ENCODE measurements around the gene PCDHB14.
"Not testable (repeated sequence)": the region's sequence is repeated elsewhere in the genome, so short reads cannot be mapped to it uniquely, and the experiment has no call there.

Gene PCDHB14

DNA sequence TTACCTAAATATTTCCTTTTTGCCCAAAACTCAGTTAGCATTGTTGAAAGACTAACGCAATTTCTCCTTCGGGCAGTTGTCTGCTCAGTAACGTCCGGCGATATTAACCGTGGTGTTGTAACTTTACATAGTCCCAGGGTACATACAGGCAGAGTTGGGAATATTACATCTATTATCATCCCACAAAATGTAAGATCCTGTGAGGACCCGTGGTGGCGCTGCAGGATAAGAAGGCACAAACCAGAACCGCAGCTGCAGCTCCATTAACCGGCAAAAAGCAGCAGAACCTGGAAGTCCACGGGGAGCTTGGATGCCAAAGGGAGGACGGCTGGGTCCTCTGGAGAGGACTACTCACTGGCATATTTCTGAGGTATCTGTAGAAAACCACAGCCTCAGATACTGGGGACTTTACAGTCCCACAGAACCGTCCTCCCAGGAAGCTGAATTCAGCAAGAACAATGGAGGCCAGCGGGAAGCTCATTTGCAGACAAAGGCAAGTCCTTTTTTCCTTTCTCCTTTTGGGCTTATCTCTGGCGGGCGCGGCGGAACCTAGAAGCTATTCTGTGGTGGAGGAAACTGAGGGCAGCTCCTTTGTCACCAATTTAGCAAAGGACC lies 45.5 kb upstream of the PCDHB14 start, which contains the start of gene PCDHB8:
TSS of gene PCDHB8 (plus strand) at position 214 of the 615 bp plus-strand sequence. CDS start at position 459, 245 bp downstream.
- H3K9me3 ChIP-seq (ENCODE audit: control insufficient read depth, insufficient read depth, low read depth, low read length); H3K36me3 ChIP-seq (ENCODE audit: control insufficient read depth in 2 of 2, insufficient read depth in 1 of 2, low read length in 2 of 2); H3K27ac ChIP-seq (ENCODE audit: extremely low read depth, low read depth, low read length); POLR2A ChIA-PET; H3K4me1 ChIP-seq (ENCODE audit: control insufficient read depth, insufficient read depth, low read length); H3K4me3 ChIP-seq (ENCODE audit: low read depth, low read length): not testable (repeated sequence)
- CTCF ChIA-PET: interaction anchor here (0.9 to 1.8 kb wide), 4 partner anchors 9 to 386 kb away, joined by 3 to 11 read pairs (median 4); partner anchors contain the start of gene PCDHB9
- TF ChIP-seq ZNF654 (tag by site-specific recombination; IDR thresholded peaks at IDR 0.05; ENCODE audit: low read depth): peak; percentile 6; the same call in 1 of the 2 replicates

DNA sequence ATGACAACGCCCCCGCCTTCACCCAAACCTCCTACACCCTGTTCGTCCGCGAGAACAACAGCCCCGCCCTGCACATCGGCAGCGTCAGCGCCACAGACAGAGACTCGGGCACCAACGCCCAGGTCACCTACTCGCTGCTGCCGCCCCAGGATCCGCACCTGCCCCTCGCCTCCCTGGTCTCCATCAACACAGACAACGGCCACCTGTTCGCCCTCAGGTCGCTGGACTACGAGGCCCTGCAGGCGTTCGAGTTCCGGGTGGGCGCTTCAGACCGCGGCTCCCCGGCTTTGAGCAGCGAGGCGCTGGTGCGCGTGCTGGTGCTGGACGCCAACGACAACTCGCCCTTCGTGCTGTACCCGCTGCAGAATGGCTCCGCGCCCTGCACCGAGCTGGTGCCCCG lies 43.8 kb upstream of the PCDHB14 start:
- H3K4me3 ChIP-seq (ENCODE audit: low read depth, low read length); H3K9me3 ChIP-seq (ENCODE audit: control insufficient read depth, insufficient read depth, low read depth, low read length); H3K36me3 ChIP-seq (ENCODE audit: control insufficient read depth in 2 of 2, insufficient read depth in 1 of 2, low read length in 2 of 2); POLR2A ChIA-PET; CTCF ChIA-PET; H3K4me1 ChIP-seq (ENCODE audit: control insufficient read depth, insufficient read depth, low read length); H3K27ac ChIP-seq (ENCODE audit: extremely low read depth, low read depth, low read length): not testable (repeated sequence)

DNA sequence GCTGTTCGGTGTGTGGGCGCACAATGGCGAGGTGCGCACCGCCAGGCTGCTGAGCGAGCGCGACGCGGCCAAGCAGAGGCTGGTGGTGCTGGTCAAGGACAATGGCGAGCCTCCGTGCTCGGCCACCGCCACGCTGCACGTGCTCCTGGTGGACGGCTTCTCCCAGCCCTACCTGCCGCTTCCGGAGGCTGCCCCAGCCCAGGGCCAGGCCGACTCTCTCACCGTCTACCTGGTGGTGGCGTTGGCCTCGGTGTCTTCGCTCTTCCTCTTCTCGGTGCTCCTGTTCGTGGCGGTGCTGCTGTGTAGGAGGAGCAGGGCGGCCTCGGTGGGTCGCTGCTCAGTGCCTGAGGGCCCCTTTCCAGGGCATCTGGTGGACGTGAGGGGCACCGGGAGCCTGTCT lies 43.3 kb upstream of the PCDHB14 start:
- H3K4me3 ChIP-seq (ENCODE audit: low read depth, low read length); H3K27ac ChIP-seq (ENCODE audit: extremely low read depth, low read depth, low read length); H3K9me3 ChIP-seq (ENCODE audit: control insufficient read depth, insufficient read depth, low read depth, low read length); CTCF ChIA-PET; H3K36me3 ChIP-seq (ENCODE audit: control insufficient read depth in 2 of 2, insufficient read depth in 1 of 2, low read length in 2 of 2); POLR2A ChIA-PET; H3K4me1 ChIP-seq (ENCODE audit: control insufficient read depth, insufficient read depth, low read length): not testable (repeated sequence)

DNA sequence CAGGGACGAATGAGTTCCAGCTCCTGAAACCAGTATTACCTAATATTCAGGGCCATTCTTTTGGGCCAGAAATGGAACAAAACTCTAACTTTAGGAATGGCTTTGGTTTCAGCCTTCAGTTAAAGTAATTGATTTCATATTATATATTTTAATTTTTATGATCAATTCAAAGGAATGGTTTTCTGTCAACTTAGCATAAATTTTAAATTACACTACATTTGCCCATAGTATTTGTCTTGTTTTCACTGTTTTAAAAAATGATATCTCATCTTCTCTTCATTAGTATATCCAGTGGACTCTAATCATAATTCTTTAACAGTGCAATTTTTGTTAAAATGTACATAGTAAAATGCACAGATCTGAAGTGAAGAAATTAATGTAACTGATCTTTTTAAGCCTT lies 42.8 kb upstream of the PCDHB14 start:
- POLR2A ChIA-PET: no interaction called here
- H3K9me3 ChIP-seq (ENCODE audit: control insufficient read depth, insufficient read depth, low read depth, low read length): no peaks in the 10 kb centered on the region

DNA sequence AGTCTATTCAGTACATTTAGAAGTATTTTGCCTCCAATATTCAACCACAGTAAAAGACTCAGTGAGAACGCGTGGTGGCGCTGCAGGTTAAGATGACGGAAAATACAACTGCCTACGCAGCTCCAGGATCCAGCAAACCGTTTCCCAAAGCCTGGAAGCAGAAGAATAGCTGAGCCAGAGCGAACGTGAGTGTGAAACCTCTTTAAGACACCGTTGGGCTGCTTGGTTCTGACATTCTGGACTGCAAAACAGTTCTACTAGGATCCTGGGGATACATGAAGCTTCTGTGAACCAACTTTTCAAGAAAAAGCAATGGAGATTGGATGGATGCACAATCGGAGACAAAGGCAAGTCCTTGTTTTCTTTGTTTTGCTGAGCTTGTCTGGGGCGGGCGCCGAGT lies 40.9 kb upstream of the PCDHB14 start, which contains the start of gene PCDHB16:
TSS of gene PCDHB16 (plus strand) at position 140 of the 400 bp plus-strand sequence. CDS start at position 313, 173 bp downstream.
- no peaks in the 10 kb centered on the region for H3K36me3 ChIP-seq (ENCODE audit: control insufficient read depth in 2 of 2, insufficient read depth in 1 of 2, low read length in 2 of 2)
- POLR2A ChIA-PET: no interaction called here
- no peaks in the 10 kb centered on the region for H3K9me3 ChIP-seq (ENCODE audit: control insufficient read depth, insufficient read depth, low read depth, low read length)
- CTCF ChIA-PET: interaction anchor here (0.6 to 3.3 kb wide), 17 partner anchors 9 to 376 kb away, joined by 3 to 20 read pairs (median 4); partner anchors contain the start of genes PCDHB10, PCDHB11, PCDHB13 and PCDHB14
- H3K4me1 ChIP-seq (ENCODE audit: control insufficient read depth, insufficient read depth, low read length): no peaks in the 10 kb centered on the region
- no peak within 1 kb of the TSS for H3K27ac ChIP-seq (ENCODE audit: extremely low read depth, low read depth, low read length)
- no peak within 1 kb of the TSS for H3K4me3 ChIP-seq (ENCODE audit: low read depth, low read length)
- TF ChIP-seq GLIS1 (tag by site-specific recombination; IDR thresholded peaks at IDR 0.05) (no peak), GLI2 (tag by site-specific recombination; IDR thresholded peaks at IDR 0.05; ENCODE audit: borderline replicate concordance, low read depth) (no peak), TRIM28 (IDR thresholded peaks at IDR 0.05; ENCODE audit: borderline replicate concordance, low read length) (no peak), ZNF768 (tag by site-specific recombination; IDR thresholded peaks at IDR 0.05) (no peak), ZNF335 (tag by site-specific recombination; conservative IDR thresholded peaks at IDR 0.05) (no peak), ZNF548 (tag by site-specific recombination; IDR thresholded peaks at IDR 0.05) (no peak), ZNF654 (tag by site-specific recombination; IDR thresholded peaks at IDR 0.05; ENCODE audit: low read depth) (peak; percentile 33)
- TF ChIP-seq, protein P1, sequence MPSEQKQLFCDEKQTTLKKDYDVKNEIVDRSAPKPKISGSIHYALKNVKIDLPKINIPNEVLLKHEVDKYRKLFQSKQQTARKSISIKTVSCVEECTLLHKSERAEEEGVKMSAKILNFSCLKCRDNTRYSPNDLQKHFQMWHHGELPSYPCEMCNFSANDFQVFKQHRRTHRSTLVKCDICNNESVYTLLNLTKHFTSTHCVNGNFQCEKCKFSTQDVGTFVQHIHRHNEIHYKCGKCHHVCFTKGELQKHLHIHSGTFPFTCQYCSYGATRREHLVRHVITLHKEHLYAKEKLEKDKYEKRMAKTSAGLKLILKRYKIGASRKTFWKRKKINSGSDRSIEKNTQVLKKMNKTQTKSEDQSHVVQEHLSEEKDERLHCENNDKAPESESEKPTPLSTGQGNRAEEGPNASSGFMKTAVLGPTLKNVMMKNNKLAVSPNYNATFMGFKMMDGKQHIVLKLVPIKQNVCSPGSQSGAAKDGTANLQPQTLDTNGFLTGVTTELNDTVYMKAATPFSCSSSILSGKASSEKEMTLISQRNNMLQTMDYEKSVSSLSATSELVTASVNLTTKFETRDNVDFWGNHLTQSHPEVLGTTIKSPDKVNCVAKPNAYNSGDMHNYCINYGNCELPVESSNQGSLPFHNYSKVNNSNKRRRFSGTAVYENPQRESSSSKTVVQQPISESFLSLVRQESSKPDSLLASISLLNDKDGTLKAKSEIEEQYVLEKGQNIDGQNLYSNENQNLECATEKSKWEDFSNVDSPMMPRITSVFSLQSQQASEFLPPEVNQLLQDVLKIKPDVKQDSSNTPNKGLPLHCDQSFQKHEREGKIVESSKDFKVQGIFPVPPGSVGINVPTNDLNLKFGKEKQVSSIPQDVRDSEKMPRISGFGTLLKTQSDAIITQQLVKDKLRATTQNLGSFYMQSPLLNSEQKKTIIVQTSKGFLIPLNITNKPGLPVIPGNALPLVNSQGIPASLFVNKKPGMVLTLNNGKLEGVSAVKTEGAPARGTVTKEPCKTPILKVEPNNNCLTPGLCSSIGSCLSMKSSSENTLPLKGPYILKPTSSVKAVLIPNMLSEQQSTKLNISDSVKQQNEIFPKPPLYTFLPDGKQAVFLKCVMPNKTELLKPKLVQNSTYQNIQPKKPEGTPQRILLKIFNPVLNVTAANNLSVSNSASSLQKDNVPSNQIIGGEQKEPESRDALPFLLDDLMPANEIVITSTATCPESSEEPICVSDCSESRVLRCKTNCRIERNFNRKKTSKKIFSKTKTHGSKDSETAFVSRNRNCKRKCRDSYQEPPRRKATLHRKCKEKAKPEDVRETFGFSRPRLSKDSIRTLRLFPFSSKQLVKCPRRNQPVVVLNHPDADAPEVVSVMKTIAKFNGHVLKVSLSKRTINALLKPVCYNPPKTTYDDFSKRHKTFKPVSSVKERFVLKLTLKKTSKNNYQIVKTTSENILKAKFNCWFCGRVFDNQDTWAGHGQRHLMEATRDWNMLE (tag by site-specific recombination; conservative IDR thresholded peaks at IDR 0.05; ENCODE audit: low read depth): no peak
- TF ChIP-seq, protein P2, sequence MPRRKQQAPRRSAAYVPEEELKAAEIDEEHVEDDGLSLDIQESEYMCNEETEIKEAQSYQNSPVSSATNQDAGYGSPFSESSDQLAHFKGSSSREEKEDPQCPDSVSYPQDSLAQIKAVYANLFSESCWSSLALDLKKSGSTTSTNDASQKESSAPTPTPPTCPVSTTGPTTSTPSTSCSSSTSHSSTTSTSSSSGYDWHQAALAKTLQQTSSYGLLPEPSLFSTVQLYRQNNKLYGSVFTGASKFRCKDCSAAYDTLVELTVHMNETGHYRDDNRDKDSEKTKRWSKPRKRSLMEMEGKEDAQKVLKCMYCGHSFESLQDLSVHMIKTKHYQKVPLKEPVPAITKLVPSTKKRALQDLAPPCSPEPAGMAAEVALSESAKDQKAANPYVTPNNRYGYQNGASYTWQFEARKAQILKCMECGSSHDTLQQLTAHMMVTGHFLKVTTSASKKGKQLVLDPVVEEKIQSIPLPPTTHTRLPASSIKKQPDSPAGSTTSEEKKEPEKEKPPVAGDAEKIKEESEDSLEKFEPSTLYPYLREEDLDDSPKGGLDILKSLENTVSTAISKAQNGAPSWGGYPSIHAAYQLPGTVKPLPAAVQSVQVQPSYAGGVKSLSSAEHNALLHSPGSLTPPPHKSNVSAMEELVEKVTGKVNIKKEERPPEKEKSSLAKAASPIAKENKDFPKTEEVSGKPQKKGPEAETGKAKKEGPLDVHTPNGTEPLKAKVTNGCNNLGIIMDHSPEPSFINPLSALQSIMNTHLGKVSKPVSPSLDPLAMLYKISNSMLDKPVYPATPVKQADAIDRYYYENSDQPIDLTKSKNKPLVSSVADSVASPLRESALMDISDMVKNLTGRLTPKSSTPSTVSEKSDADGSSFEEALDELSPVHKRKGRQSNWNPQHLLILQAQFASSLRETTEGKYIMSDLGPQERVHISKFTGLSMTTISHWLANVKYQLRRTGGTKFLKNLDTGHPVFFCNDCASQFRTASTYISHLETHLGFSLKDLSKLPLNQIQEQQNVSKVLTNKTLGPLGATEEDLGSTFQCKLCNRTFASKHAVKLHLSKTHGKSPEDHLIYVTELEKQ (tag by site-specific recombination; IDR thresholded peaks at IDR 0.05; ENCODE audit: borderline replicate concordance): no peak
- TF ChIP-seq, protein P3, sequence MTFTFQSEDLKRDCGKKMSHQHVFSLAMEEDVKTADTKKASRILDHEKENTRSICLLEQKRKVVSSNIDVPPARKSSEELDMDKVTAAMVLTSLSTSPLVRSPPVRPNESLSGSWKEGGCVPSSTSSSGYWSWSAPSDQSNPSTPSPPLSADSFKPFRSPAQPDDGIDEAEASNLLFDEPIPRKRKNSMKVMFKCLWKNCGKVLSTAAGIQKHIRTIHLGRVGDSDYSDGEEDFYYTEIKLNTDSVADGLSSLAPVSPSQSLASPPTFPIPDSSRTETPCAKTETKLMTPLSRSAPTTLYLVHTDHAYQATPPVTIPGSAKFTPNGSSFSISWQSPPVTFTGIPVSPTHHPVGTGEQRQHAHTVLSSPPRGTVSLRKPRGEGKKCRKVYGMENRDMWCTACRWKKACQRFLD (tag by site-specific recombination; IDR thresholded peaks at IDR 0.05): no peak

More for the DNA sequence above, 42.8 kb upstream of the PCDHB14 start:
- Histone ChIP-seq H3K27ac (ENCODE audit: extremely low read depth, low read depth, low read length) (no peak overlapping the region), H3K4me1 (ENCODE audit: control insufficient read depth, insufficient read depth, low read length) (no peaks in the 10 kb centered on the region), H3K36me3 (ENCODE audit: control insufficient read depth in 2 of 2, insufficient read depth in 1 of 2, low read length in 2 of 2) (no peaks in the 10 kb centered on the region), H3K4me3 (ENCODE audit: low read depth, low read length) (no peak overlapping the region)
- no peak for TF ChIP-seq ZNF155 (tag by site-specific recombination; IDR thresholded peaks at IDR 0.05)
- no peak for TF ChIP-seq SALL2 (tag by site-specific recombination; IDR thresholded peaks at IDR 0.05; ENCODE audit: borderline replicate concordance)
- TF ChIP-seq ZNF521 (tag by site-specific recombination; IDR thresholded peaks at IDR 0.05): no peak
- TF ChIP-seq ZNF202 (tag by site-specific recombination; IDR thresholded peaks at IDR 0.05; ENCODE audit: borderline replicate concordance): no peak
- no peak for TF ChIP-seq ZNF585B (tag by site-specific recombination; IDR thresholded peaks at IDR 0.05)
- no peak for TF ChIP-seq ZNF223 (tag by site-specific recombination; IDR thresholded peaks at IDR 0.05)
- TF ChIP-seq, protein P4, sequence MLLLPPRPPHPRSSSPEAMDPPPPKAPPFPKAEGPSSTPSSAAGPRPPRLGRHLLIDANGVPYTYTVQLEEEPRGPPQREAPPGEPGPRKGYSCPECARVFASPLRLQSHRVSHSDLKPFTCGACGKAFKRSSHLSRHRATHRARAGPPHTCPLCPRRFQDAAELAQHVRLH (tag by site-specific recombination; IDR thresholded peaks at IDR 0.05): no peak
- no peak for TF ChIP-seq SP3 (tag by site-specific recombination; IDR thresholded peaks at IDR 0.05)
- CTCF ChIA-PET: interaction anchor here (0.6 to 3.3 kb wide), 4 partner anchors 9 to 292 kb away, joined by 3 to 20 read pairs (median 8); partner anchors contain the start of genes PCDHB10 and PCDHB7

Measured in HEK293 (cell line).